ENCODE measurements around the gene PRRT1B.
A peak's percentile ranks its signal among the peaks of the same experiment; 100 is the strongest.

PRRT1B gene

GRCh38 chr9:131582466-131583336 is 37.4 kb downstream of the PRRT1B start:
- DNase-seq = no peak

GRCh38 chr9:131583337-131583645 is 38.0 kb downstream of the PRRT1B start:
- DNase-seq = no peak

DNA sequence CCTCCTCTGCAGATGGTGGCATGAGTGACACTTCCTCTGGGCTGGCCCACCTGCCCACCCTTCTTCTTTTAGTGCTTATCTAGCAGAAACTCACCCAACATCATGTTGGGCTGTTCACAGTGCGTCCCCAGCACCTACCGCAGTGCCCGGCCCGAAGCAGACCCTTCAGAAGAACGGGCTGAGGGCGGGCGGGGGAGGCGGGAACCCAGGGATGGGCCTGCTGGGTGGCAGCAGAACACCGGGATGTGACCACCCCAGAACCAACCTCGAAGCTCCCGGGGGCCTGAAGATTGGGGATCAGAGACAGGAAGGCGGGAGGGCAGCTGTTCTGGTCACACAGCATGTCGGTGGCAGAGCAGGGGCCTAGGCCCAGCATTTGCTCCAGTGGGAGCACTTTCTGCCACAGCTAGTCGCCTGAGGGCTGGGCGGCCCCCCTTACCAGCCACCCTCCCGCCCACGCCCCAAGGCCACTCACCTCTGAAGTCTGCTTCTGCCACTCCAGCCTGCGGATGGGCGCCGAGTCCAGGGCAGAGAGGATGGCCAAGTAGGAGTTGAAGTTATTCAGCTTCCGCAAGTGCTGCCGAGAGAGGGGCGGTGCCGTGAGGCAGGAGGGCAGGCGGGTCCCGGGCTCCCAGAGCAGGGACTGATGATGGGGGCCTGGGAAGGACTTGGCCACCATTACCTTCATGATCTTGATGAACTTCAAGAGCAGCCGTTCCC is 38.7 kb downstream of the PRRT1B start:
- DNase-seq = no peak

- DNase-seq = no peak
Measured at GRCh38 chr9:131584858-131585257, 39.5 kb downstream of the PRRT1B start.

DNA sequence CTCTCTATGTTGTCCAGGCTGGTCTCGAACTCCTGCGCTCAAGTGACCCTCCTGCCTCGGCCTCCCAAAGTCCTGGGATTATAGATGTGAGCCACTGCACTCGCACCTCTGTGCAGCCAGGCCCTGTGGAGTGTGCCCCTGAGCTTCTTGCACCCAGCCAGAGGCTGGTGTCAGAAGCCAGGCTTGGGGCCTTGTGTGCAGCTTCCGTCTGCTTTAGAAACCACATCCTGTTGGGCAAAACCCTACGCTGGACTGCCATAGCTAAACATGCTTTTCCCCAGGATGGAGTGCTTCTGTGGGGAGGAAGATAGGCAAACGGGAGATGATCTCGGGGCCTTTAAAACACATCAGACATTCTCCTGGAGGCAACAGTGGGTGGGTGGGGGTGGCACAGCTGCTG is 40.1 kb downstream of the PRRT1B start:
- no peak for DNase-seq

DNA sequence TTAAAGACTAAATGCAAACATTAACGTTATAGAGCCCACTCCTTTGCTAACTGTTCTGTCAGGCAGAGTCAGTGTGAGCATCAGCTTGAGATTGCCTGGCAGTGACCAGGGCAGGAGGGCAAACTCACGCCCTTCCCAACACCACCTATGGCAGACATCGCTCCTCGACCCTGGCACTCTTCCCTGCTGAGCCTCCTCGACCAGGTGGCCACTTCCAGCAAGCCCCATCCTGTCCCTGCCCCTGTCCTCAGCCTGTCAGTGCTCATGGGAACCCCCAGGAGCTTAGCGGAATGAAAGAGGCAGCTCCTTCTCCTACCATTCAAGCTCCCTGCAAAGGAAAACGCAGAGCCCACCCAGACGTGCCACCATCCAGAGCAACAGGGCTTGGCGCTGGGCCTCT is 42.0 kb downstream of the PRRT1B start:
- DNase-seq = no peak

DNA sequence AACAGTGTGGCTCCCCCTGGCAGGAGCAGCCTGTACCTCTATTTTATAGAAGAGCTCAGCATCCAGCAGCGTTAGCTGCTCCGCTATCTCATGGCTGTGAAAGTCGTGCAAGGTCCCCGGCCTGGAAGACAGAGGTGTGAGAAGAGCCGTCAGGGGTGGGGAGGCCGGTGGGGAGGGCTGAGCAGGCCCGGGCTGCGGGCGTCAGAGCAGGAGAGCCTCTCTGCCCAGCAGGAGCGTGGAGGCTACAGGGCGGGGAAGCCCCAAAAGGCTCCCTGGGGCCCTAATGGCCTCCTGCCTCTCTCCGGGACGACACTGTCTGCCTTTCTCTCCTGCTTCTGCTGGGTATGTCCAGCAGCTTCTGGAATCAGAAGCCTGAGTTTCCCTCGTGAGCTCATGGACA is 42.6 kb downstream of the PRRT1B start:
- no peak for DNase-seq

- DNase-seq = no peak
Measured at GRCh38 chr9:131588396-131588795, 43.1 kb downstream of the PRRT1B start.

GRCh38 chr9:131589124-131589711 is 43.9 kb downstream of the PRRT1B start:
- peak; percentile 24 for DNase-seq

DNA sequence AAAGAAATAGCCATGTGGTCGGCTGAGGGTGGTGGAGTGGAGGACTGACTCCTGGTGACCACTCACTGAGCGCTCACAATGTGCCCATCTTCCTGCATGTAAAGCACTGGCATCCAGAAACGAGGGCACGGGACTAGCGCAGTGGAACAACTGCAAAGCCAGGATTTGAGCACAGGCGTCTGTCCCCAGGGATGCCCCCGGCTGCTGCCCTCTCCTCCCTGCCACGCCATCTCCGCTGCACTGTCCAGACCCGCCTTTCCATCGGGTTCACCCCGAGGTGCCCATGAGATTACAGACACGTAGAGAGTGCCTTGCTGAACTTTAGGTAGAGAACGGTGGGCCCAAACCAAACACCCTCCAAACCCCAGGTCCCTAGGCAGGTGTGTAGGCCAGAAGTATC is 44.7 kb downstream of the PRRT1B start:
- no peak for DNase-seq

DNA sequence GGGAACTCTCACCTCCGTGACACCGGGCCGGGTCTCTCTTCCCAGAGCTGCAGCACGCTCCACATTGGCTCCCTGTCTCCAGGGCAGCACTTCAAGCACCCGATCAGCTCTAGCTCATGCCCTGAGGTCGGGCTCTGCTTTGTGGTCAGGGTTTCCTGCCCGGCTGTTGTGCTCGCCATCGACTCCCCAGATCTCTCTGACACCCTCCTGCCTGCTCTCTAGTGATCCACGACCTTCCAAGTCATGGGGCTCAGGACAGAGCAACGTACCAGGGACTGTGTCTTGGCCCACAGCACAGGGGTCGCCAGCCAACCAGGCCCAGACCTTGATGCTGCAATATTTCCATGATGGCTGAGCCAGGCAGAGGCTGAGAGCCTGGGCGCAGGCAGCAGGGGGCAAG is 45.1 kb downstream of the PRRT1B start:
- no peak for DNase-seq

DNA sequence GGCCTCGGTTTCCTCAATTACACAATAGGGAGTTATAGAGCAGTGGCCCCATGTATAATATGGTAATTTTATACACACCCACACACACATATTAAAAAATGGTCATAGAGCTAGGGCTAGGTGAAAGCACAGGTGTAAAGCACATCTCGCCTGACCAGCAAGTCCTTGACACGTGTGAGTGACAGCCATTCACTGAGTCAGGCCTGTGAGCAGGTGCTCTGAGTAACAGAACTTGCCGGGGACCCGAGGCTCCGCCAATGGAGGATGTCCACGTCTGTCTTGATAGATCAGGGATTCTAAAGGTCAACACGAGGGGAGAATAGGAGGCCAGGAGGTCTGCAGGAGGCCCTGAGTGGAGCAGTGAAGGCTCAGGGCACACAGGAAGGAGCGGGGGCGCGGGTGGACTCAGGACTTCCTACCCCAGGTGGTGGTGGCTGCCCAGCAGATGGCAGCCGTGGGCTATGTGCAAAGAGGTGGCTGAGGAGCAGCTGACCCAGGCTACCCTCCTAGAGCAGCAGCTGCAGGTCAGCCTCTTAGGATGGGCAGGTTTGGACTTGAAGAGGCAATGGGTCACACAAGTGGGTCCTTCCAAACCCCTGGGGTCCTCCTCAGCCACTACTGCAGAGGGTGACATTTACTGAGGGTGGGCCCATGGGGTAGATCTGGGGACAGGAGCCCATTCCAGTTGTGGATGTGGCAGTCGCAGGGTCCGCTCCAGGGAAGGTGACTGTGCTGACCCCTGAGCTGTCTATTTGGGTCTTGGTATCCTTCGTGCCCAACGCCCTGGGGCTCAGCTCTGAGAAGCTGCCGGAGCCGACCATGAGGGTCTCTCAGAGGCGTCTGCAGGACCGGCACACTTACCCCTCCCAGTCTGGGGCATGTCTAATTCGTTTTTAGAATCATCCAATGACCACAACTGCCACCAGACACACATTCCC is 45.9 kb downstream of the PRRT1B start:
- peak; percentile 13 for DNase-seq

DNA sequence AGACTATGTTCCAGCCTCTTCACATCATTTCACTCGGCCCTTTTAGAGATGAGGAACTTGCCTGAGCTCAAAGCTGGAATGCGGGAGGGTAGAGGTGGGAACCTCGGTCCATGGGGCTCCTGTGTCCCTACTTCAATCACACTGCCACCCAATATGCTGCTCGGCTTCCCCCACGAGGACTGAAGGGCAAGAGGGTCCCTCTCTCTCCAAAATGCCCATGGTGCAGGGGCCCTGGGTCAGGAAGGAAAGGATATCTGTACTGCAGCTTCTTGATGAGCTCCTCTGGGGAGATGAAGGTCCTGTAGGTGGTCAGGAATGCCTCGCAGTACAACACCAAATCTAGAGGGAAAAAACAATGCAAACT is 46.5 kb downstream of the PRRT1B start:
- no peak for DNase-seq

- DNase-seq = no peak
Measured at GRCh38 chr9:131593091-131593820, 47.9 kb downstream of the PRRT1B start.

DNA sequence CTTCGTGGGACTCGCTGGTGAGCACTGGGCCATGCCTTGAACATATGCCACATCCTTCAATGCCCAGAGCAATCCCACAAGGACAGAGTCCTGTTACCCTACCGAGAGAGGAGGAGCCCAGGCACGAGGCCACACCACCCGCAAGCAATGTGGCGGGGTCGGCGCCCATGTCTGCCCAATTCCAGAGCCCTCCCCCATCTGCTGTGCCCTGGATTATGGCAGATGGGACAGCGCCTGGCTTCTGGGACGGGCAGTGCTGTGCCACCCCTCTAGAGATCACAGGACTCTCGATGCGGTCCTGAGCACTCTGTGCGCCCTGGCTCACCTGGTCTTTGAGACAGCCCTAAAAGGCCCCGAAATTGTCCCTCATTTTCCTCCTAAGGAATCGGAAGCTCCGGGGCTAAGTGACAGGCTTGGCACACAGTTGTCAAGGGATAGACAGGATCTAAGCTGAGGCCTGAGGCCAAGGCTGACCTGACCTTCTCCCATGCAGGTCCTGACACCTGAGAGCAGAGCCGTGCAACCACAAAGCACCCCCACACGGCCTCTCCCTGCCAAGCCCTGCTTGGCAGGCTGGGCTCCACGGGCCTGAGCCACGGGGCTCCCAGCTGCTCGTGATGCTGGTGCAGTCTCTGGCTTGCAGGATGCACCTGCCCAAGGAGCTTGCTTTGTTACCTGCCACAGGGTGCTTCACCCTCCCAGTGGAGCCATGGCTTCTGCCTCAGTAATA is 48.8 kb downstream of the PRRT1B start:
- DNase-seq = peak; percentile 12

- DNase-seq = no peak
Measured at GRCh38 chr9:131594906-131595665, 49.8 kb downstream of the PRRT1B start.

DNA sequence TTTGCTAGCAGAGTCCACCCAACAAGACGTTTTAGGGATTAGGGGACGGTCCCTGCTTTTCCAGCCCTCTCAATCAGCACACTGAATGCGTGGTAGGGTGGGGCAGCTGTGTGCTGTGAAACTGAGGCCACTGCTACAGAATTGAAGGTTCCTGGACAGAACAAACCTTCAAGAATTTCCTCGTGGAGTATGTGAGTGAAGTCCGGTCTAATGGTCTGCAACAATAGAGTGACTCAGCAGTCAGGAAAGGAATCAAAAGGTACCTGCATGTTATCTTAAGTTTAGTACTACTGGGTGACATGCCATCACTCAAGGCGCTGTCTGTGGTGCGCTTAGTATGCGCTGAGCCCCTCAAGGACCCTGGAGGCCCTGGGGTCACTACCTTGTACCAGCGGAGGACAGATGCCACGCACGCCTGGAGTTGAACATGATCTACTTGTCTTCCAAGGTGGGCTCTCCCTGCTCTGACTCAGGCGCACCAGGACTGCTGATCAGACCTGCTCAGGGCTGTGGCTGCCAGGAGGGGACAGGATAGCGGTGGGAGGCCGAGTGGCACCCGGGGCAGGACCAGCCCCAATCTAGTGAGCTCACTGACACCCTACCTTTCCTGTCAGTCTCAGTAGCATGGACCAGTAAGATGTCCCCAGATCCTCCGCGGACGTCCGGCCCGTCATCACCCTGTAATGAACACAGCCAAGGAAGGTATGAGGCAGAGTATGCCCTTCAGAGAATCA is 50.5 kb downstream of the PRRT1B start:
- no peak for DNase-seq

DNA sequence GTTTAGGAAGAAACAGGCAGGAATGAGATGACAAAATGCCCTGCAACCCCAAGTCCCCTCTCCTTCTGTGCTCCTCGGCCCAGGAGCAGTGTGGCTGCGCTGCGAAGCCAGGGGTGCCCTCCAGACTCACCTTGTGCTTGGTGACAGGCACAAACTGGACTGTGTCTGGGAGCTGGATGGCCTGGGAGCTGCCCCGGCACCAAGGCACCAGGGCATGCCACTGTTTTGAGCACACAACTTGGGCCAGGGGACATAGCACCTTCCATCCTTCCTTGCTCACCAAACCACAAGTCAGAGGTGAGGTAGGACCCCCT is 51.1 kb downstream of the PRRT1B start:
- DNase-seq = no peak

DNA sequence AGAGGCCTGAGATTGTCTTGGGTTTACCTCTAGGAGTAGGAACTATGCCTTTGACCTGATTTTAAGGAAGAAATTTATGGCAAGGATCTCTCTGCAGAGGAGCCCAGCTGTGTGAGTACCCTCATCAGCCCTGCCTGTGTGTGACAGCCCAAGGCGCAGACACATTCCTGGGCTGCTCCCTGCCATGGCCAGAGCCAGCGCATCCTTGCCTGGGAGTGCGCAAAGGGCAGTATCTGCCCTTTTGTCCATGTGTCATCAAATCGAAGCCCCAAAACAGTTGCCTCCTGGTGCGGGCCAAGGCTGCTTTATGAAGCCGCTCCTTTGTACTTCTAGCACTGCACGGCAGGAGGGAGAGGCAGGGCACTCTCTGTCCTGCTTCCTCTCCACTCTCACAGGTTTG is 51.9 kb downstream of the PRRT1B start:
- no peak for DNase-seq

DNA sequence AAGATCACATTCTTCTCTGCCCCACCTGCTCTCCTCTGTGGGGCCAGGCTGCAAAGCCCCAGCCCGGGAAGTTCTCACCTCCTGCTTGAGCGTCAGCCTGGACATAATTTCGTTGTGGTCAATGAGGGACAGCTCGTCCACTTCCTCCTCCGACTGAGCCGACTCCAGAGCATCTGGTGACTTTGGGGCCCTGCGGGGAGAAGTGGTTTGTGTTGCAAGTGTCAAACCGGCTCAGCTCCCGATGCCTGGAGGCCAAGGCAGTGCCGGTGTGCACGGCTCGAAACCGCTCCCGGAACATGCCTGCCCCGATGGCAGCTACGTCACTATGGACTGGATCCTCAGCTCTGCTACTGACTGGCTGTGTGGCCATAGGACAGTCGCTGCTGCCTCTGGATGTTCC is 52.8 kb downstream of the PRRT1B start:
- no peak for DNase-seq

All from NCI-H524 treated with DMSO at 0.1 percent for 48 hours (cell line).